ENCODE measurements around the gene SUGCT.
"Not testable (repeated sequence)": the region's sequence is repeated elsewhere in the genome, so short reads cannot be mapped to it uniquely, and the experiment has no call there.

Gene SUGCT

GRCh38 chr7:40649247-40649646, 514.4 kb downstream of the SUGCT start:
- DNase-seq (ENCODE audit: low read depth in 1 of 2, low spot score in 1 of 2): no peak

- not testable (repeated sequence) for DNase-seq (ENCODE audit: low read depth in 1 of 2, low spot score in 1 of 2)
Measured at GRCh38 chr7:40650903-40651302, 516.1 kb downstream of the SUGCT start.

GRCh38 chr7:40654171-40654570, 519.4 kb downstream of the SUGCT start:
- no peak for DNase-seq (ENCODE audit: low read depth in 1 of 2, low spot score in 1 of 2)

- no peak for DNase-seq (ENCODE audit: low read depth in 1 of 2, low spot score in 1 of 2)
Measured at GRCh38 chr7:40655426-40655825, 520.6 kb downstream of the SUGCT start.

GRCh38 chr7:40656349-40656748, 521.5 kb downstream of the SUGCT start:
- no peak for DNase-seq (ENCODE audit: low read depth in 1 of 2, low spot score in 1 of 2)

- no peak for DNase-seq (ENCODE audit: low read depth in 1 of 2, low spot score in 1 of 2)
Measured at GRCh38 chr7:40658729-40659128, 523.9 kb downstream of the SUGCT start.

- DNase-seq (ENCODE audit: low read depth in 1 of 2, low spot score in 1 of 2): no peak
Measured at GRCh38 chr7:40659231-40659630, 524.4 kb downstream of the SUGCT start.

GRCh38 chr7:40673285-40673684, 538.5 kb downstream of the SUGCT start:
- no peak for DNase-seq (ENCODE audit: low read depth in 1 of 2, low spot score in 1 of 2)

GRCh38 chr7:40674316-40674715, 539.5 kb downstream of the SUGCT start:
- DNase-seq (ENCODE audit: low read depth in 1 of 2, low spot score in 1 of 2): no peak

GRCh38 chr7:40675741-40676140, 540.9 kb downstream of the SUGCT start:
- no peak for DNase-seq (ENCODE audit: low read depth in 1 of 2, low spot score in 1 of 2)

- no peak for DNase-seq (ENCODE audit: low read depth in 1 of 2, low spot score in 1 of 2)
Measured at GRCh38 chr7:40676221-40676620, 541.4 kb downstream of the SUGCT start.

- DNase-seq (ENCODE audit: low read depth in 1 of 2, low spot score in 1 of 2): no peak
Measured at GRCh38 chr7:40680657-40681056, 545.9 kb downstream of the SUGCT start.

GRCh38 chr7:40682696-40683095, 547.9 kb downstream of the SUGCT start:
- no peak for DNase-seq (ENCODE audit: low read depth in 1 of 2, low spot score in 1 of 2)

- DNase-seq (ENCODE audit: low read depth in 1 of 2, low spot score in 1 of 2): no peak
Measured at GRCh38 chr7:40694026-40694809, 559.4 kb downstream of the SUGCT start.

GRCh38 chr7:40694991-40695390, 560.2 kb downstream of the SUGCT start:
- DNase-seq (ENCODE audit: low read depth in 1 of 2, low spot score in 1 of 2): no peak

- DNase-seq (ENCODE audit: low read depth in 1 of 2, low spot score in 1 of 2): no peak
Measured at GRCh38 chr7:40697653-40698052, 562.8 kb downstream of the SUGCT start.

- no peak for DNase-seq (ENCODE audit: low read depth in 1 of 2, low spot score in 1 of 2)
Measured at GRCh38 chr7:40698214-40698920, 563.6 kb downstream of the SUGCT start.

- no peak for DNase-seq (ENCODE audit: low read depth in 1 of 2, low spot score in 1 of 2)
Measured at GRCh38 chr7:40698921-40699260, 564.1 kb downstream of the SUGCT start.

GRCh38 chr7:40700653-40701421, 566.0 kb downstream of the SUGCT start:
- DNase-seq (ENCODE audit: low read depth in 1 of 2, low spot score in 1 of 2): no peak

- no peak for DNase-seq (ENCODE audit: low read depth in 1 of 2, low spot score in 1 of 2)
Measured at GRCh38 chr7:40701836-40702551, 567.2 kb downstream of the SUGCT start.

GRCh38 chr7:40704172-40704571, 569.4 kb downstream of the SUGCT start:
- DNase-seq (ENCODE audit: low read depth in 1 of 2, low spot score in 1 of 2): no peak
